Measurements from ENCODE around the gene UBE2Q1. TPM values are rescaled to one million over a fixed set of nuclear protein-coding genes. Genes with fewer than 3 reads are reported as not detected.

The UBE2Q1 gene
- total RNA-seq, 4 donors from 2014 or later = 21.8 to 159 (median 30.6) TPM

- Histone ChIP-seq H3K27me3 (no peaks in the 10 kb centered on the region), H3K27ac (no peak overlapping the region), H3K36me3 (peaks cover 0 to 98% (median 3%) of the 10 kb centered on the region in 3 donors), H3K4me3 (no peak overlapping the region), H3K9me3 (no peaks in the 10 kb centered on the region), H3K4me1 (no peaks in the 10 kb centered on the region)
- no peak for TF ChIP-seq POLR2A (IDR thresholded peaks at IDR 0.05)
- no peak for TF ChIP-seq CTCF (IDR thresholded peaks at IDR 0.05)
- no peak for DNase-seq
Observed at GRCh38 chr1:154591206-154591605, 32.7 kb upstream of the UBE2Q1 start.

DNA sequence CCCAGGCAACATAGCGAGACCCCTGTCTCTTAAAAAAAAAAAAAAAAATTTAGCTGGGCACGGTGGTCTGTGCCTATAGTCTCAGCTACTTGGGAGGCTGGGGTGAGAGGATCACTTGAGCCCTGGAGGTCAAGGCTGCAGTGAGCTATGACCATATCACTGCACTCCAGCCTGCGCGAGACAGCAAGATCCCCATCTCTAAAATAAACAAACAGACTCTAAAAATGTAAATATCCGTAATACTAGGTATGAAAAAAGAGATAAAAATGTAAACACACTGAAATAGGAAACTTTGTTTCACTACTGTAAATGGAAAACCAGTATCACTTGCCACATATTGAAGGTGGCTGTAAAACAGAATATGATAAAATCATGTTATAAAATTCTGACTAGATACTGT lies 32.3 kb upstream of the UBE2Q1 start:
- DNase-seq = no peak
- Histone ChIP-seq H3K9me3 (no peaks in the 10 kb centered on the region), H3K27me3 (no peaks in the 10 kb centered on the region), H3K36me3 (peaks cover 0 to 98% (median 3%) of the 10 kb centered on the region in 3 donors), H3K4me3 (no peak overlapping the region), H3K27ac (no peak overlapping the region), H3K4me1 (no peaks in the 10 kb centered on the region)
- TF ChIP-seq CTCF (IDR thresholded peaks at IDR 0.05) (no peak), POLR2A (IDR thresholded peaks at IDR 0.05) (no peak)

GRCh38 chr1:154589780-154590179 lies 31.3 kb upstream of the UBE2Q1 start:
- no peak overlapping the region for H3K27ac ChIP-seq
- peaks cover 0 to 98% (median 3%) of the 10 kb centered on the region in 3 donors for H3K36me3 ChIP-seq
- no peaks in the 10 kb centered on the region for H3K4me1 ChIP-seq
- TF ChIP-seq CTCF (IDR thresholded peaks at IDR 0.05) (no peak), POLR2A (IDR thresholded peaks at IDR 0.05) (no peak)
- H3K4me3 ChIP-seq = no peak overlapping the region
- H3K9me3 ChIP-seq = no peaks in the 10 kb centered on the region
- no peak for DNase-seq
- no peaks in the 10 kb centered on the region for H3K27me3 ChIP-seq

DNA sequence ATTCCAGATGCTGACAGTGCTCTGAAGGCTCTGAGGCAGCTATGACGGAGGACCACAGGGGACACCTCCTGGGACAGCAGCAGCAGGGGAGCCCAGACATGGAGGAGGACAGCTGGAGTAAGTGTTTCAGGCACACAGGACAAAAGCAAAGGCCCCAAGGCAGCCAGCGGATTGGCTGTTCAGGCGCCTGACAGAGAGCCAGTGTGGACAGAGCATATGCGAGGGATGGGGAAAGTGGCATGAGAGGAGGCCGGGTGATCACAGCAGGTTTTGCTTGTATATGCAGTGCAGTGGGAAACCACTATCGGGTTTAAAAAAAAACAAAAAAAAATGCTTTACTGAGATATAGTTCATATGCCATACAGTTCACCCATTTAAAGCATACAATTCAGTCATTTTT lies 28.2 kb upstream of the UBE2Q1 start:
- Histone ChIP-seq H3K27me3 (no peaks in the 10 kb centered on the region), H3K27ac (no peak overlapping the region), H3K4me3 (no peak overlapping the region), H3K4me1 (no peaks in the 10 kb centered on the region), H3K9me3 (no peaks in the 10 kb centered on the region), H3K36me3 (peaks cover 0 to 100% (median 6%) of the 10 kb centered on the region in 3 donors)
- DNase-seq = no peak
- TF ChIP-seq CTCF (IDR thresholded peaks at IDR 0.05) = no peak
- TF ChIP-seq POLR2A (IDR thresholded peaks at IDR 0.05) = no peak

GRCh38 chr1:154586231-154586630 lies 27.8 kb upstream of the UBE2Q1 start:
- Histone ChIP-seq H3K4me3 (no peak overlapping the region), H3K27ac (no peak overlapping the region), H3K36me3 (peaks cover 0 to 98% (median 6%) of the 10 kb centered on the region in 3 donors), H3K9me3 (no peaks in the 10 kb centered on the region), H3K27me3 (no peaks in the 10 kb centered on the region), H3K4me1 (no peaks in the 10 kb centered on the region)
- DNase-seq = no peak
- TF ChIP-seq CTCF (IDR thresholded peaks at IDR 0.05) (no peak), POLR2A (IDR thresholded peaks at IDR 0.05) (no peak)
